Measurements from ENCODE around the gene TRIM31.
A peak's percentile ranks its signal among the peaks of the same experiment; 100 is the strongest.

The TRIM31 gene

DNA sequence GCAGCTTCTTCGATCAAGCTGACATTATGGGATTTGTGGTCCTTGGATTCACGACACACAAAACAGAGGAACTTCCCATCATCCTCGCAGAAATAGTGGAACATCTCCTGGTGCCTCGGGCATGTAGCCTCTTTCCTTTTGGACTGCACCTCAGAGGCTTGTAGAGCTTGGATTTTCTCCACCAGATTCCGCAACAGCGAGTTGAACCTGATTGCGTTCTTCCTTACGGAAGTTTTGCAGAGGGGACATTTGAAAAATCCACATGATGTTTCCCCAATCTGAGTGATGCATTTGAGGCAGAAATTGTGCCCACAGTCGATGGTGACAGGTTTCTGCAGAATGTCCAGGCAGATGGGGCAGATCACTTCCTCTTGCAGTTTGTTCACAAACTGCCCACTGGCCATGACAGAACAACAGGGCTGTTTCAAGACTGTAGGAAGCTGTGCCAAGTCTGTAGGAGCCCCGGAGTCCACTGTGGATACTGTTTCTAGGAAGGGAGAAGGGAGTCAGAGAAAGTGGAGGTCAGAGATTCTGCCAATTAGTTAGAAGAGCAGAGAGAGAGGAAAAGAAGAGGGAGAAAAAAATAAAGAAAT, 392 bp downstream of the TRIM31 start:
- H3K36me3 ChIP-seq (ENCODE audit: control insufficient read depth, insufficient read depth, low read length): no peaks in the 10 kb centered on the region
- H3K27me3 ChIP-seq (ENCODE audit: control insufficient read depth, insufficient read depth, low read length): peaks cover 40% of the 10 kb centered on the region
- no peak overlapping the region for H3K27ac ChIP-seq (ENCODE audit: low read depth, low read length)
- H3K4me3 ChIP-seq (ENCODE audit: low read depth, low read length): no peak overlapping the region
- no peaks in the 10 kb centered on the region for H3K9me3 ChIP-seq (ENCODE audit: control insufficient read depth, insufficient read depth, low read length)
- H3K9ac ChIP-seq (ENCODE audit: low read depth, low read length): no peak overlapping the region
- H3K4me1 ChIP-seq (ENCODE audit: control insufficient read depth, insufficient read depth, low read length): no peaks in the 10 kb centered on the region

GRCh38 chr6:30111266-30111856, 1.5 kb downstream of the TRIM31 start:
- H3K4me3 ChIP-seq (ENCODE audit: low read depth, low read length): no peak overlapping the region
- H3K4me1 ChIP-seq (ENCODE audit: control insufficient read depth, insufficient read depth, low read length): no peaks in the 10 kb centered on the region
- peaks cover 40% of the 10 kb centered on the region for H3K27me3 ChIP-seq (ENCODE audit: control insufficient read depth, insufficient read depth, low read length)
- H3K9ac ChIP-seq (ENCODE audit: low read depth, low read length): no peak overlapping the region
- H3K36me3 ChIP-seq (ENCODE audit: control insufficient read depth, insufficient read depth, low read length): no peaks in the 10 kb centered on the region
- H3K9me3 ChIP-seq (ENCODE audit: control insufficient read depth, insufficient read depth, low read length): no peaks in the 10 kb centered on the region
- no peak overlapping the region for H3K27ac ChIP-seq (ENCODE audit: low read depth, low read length)

DNA sequence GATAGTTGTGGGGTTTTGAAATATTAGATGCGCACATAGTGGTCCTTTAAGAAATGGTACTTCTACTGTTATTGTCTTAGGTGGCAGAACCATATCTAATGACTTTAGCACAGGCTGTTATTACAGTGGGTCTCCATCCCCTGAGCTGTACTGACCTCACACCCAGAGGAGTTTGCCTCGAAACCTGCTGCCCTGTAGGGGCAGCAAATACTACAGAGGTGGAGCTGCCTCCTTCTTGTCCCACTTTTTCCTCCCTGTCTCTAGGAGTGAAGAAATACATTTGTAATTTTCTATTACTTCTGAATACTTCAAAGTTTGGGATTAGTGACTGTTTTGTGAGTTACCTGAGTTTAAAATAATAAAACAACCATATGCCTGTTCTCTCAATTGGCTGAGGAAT, 8.2 kb downstream of the TRIM31 start:
- peaks cover 61% of the 10 kb centered on the region for H3K27me3 ChIP-seq (ENCODE audit: control insufficient read depth, insufficient read depth, low read length)
- no peaks in the 10 kb centered on the region for H3K9me3 ChIP-seq (ENCODE audit: control insufficient read depth, insufficient read depth, low read length)
- no peak overlapping the region for H3K27ac ChIP-seq (ENCODE audit: low read depth, low read length)
- H3K4me1 ChIP-seq (ENCODE audit: control insufficient read depth, insufficient read depth, low read length): peaks cover 24% of the 10 kb centered on the region
- H3K36me3 ChIP-seq (ENCODE audit: control insufficient read depth, insufficient read depth, low read length): no peaks in the 10 kb centered on the region
- H3K4me3 ChIP-seq (ENCODE audit: low read depth, low read length): no peak overlapping the region
- H3K9ac ChIP-seq (ENCODE audit: low read depth, low read length): no peak overlapping the region

DNA sequence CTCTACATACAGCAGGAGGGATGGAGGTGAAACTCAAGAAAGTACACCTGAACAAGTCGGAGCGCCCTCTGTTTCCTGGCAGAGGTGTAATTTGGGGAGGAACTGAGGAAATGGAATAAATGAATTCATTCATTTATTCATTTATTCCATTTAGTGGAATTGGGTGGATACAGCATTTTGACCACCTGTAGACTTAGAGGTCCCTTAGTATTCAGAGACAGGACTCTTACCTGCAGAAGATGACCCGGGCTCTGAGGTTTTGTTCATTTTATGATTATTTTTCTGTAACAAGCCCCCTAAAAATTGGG, 9.1 kb downstream of the TRIM31 start:
- Histone ChIP-seq H3K9me3 (ENCODE audit: control insufficient read depth, insufficient read depth, low read length) (no peaks in the 10 kb centered on the region), H3K4me3 (ENCODE audit: low read depth, low read length) (peak overlapping the region; percentile 64), H3K27ac (ENCODE audit: low read depth, low read length) (no peak overlapping the region), H3K4me1 (ENCODE audit: control insufficient read depth, insufficient read depth, low read length) (peaks cover 25% of the 10 kb centered on the region), H3K9ac (ENCODE audit: low read depth, low read length) (no peak overlapping the region), H3K36me3 (ENCODE audit: control insufficient read depth, insufficient read depth, low read length) (no peaks in the 10 kb centered on the region), H3K27me3 (ENCODE audit: control insufficient read depth, insufficient read depth, low read length) (peaks cover 69% of the 10 kb centered on the region)

GRCh38 chr6:30102970-30103871, 9.7 kb downstream of the TRIM31 start:
- Histone ChIP-seq H3K36me3 (ENCODE audit: control insufficient read depth, insufficient read depth, low read length) (no peaks in the 10 kb centered on the region), H3K27ac (ENCODE audit: low read depth, low read length) (no peak overlapping the region), H3K9me3 (ENCODE audit: control insufficient read depth, insufficient read depth, low read length) (no peaks in the 10 kb centered on the region), H3K4me1 (ENCODE audit: control insufficient read depth, insufficient read depth, low read length) (peaks cover 25% of the 10 kb centered on the region), H3K27me3 (ENCODE audit: control insufficient read depth, insufficient read depth, low read length) (peaks cover 75% of the 10 kb centered on the region), H3K4me3 (ENCODE audit: low read depth, low read length) (peak overlapping the region; percentile 64), H3K9ac (ENCODE audit: low read depth, low read length) (no peak overlapping the region)

GRCh38 chr6:30102414-30102969, 10.4 kb downstream of the TRIM31 start:
- Histone ChIP-seq H3K4me1 (ENCODE audit: control insufficient read depth, insufficient read depth, low read length) (peaks cover 25% of the 10 kb centered on the region), H3K4me3 (ENCODE audit: low read depth, low read length) (peak overlapping the region; percentile 65), H3K9ac (ENCODE audit: low read depth, low read length) (no peak overlapping the region), H3K27ac (ENCODE audit: low read depth, low read length) (no peak overlapping the region), H3K27me3 (ENCODE audit: control insufficient read depth, insufficient read depth, low read length) (peaks cover 83% of the 10 kb centered on the region), H3K36me3 (ENCODE audit: control insufficient read depth, insufficient read depth, low read length) (no peaks in the 10 kb centered on the region), H3K9me3 (ENCODE audit: control insufficient read depth, insufficient read depth, low read length) (no peaks in the 10 kb centered on the region)

GRCh38 chr6:30101444-30102413, 11.2 kb downstream of the TRIM31 start:
- Histone ChIP-seq H3K27me3 (ENCODE audit: control insufficient read depth, insufficient read depth, low read length) (peaks cover 90% of the 10 kb centered on the region), H3K4me1 (ENCODE audit: control insufficient read depth, insufficient read depth, low read length) (peaks cover 25% of the 10 kb centered on the region), H3K27ac (ENCODE audit: low read depth, low read length) (no peak overlapping the region), H3K4me3 (ENCODE audit: low read depth, low read length) (peak overlapping the region; percentile 65), H3K36me3 (ENCODE audit: control insufficient read depth, insufficient read depth, low read length) (no peaks in the 10 kb centered on the region), H3K9me3 (ENCODE audit: control insufficient read depth, insufficient read depth, low read length) (no peaks in the 10 kb centered on the region), H3K9ac (ENCODE audit: low read depth, low read length) (no peak overlapping the region)

- Histone ChIP-seq H3K9me3 (ENCODE audit: control insufficient read depth, insufficient read depth, low read length) (no peaks in the 10 kb centered on the region), H3K4me1 (ENCODE audit: control insufficient read depth, insufficient read depth, low read length) (peaks cover 26% of the 10 kb centered on the region), H3K27me3 (ENCODE audit: control insufficient read depth, insufficient read depth, low read length) (peaks cover 93% of the 10 kb centered on the region), H3K9ac (ENCODE audit: low read depth, low read length) (no peak overlapping the region), H3K36me3 (ENCODE audit: control insufficient read depth, insufficient read depth, low read length) (no peaks in the 10 kb centered on the region), H3K4me3 (ENCODE audit: low read depth, low read length) (peak overlapping the region; percentile 65), H3K27ac (ENCODE audit: low read depth, low read length) (no peak overlapping the region)
These were observed 12.1 kb downstream of the TRIM31 start for GRCh38 chr6:30100585-30101443.

DNA sequence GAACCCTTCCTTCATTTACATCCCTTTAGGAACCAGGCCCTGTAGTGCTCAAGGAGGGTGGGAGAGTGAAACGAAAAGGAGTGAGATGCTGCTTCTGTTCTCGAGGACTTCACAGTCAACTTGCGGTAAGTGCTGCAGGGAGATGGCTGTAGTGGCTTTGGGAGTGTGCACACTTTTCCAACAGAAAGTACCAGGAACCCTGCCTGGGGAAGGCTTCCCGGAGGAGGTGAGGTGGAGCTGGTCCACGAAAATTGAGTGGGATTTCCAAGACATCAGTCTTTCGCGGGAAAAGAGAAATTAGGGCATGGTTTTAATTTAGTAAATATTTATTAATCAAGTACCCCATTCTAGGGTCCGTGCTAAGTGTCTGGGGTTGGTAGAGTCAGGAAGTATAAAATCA, 12.7 kb downstream of the TRIM31 start:
- H3K27ac ChIP-seq (ENCODE audit: low read depth, low read length): no peak overlapping the region
- H3K4me3 ChIP-seq (ENCODE audit: low read depth, low read length): peak overlapping the region; percentile 65
- no peak overlapping the region for H3K9ac ChIP-seq (ENCODE audit: low read depth, low read length)

More for the DNA sequence above, 12.7 kb downstream of the TRIM31 start:
- Histone ChIP-seq H3K4me1 (ENCODE audit: control insufficient read depth, insufficient read depth, low read length) (peaks cover 28% of the 10 kb centered on the region), H3K27me3 (ENCODE audit: control insufficient read depth, insufficient read depth, low read length) (peaks cover 97% of the 10 kb centered on the region), H3K36me3 (ENCODE audit: control insufficient read depth, insufficient read depth, low read length) (no peaks in the 10 kb centered on the region), H3K9me3 (ENCODE audit: control insufficient read depth, insufficient read depth, low read length) (no peaks in the 10 kb centered on the region)

Measured in HUES48 (cell line).